ENCODE data around the gene LNPEP.

The LNPEP gene

DNA sequence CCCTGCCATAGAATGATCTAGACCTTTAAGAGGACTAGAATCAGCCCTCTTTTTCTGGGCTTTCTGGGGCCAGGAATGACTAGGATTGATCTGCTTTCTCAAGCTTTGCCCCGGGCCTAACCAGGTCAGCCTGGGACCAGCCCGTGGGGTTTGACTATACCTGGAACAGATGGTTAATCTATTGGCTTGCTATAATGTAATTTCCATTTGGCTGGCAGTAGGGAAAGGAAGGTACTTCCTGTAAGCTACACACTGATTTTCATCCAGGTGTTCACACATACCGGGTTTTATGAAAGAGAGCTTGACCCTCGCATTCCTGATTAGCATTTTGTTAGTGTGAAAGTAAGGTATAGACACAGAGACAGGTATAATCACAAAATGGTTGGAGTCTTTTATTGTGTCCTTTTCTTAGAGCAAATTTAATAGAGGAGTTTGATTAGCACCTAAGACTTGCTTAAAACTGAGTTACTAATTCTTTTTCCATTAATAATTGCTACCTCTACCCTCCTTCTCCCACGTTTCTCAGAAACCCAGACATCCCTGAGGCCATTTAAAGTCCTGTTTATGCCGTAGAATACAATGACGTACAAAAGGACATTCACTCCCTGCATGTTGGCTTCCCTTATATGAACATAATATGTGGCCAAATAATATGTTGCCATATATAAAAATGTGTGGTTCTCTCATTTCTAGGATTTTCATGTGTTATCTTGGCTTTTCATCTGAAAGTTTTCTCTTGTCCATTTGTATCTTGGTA lies 17.3 kb downstream of the LNPEP start:
- no peak for DNase-seq
- H3K27ac ChIP-seq, result no peak overlapping the region
- no peak overlapping the region for H3K4me3 ChIP-seq (ENCODE audit: low read depth, low read length)
- in situ Hi-C loops (cut with HindIII; ENCODE audit: low pct_ligation_motif_present, low sequenced_read_pairs), result no loop called here
- TF ChIP-seq, protein P1, sequence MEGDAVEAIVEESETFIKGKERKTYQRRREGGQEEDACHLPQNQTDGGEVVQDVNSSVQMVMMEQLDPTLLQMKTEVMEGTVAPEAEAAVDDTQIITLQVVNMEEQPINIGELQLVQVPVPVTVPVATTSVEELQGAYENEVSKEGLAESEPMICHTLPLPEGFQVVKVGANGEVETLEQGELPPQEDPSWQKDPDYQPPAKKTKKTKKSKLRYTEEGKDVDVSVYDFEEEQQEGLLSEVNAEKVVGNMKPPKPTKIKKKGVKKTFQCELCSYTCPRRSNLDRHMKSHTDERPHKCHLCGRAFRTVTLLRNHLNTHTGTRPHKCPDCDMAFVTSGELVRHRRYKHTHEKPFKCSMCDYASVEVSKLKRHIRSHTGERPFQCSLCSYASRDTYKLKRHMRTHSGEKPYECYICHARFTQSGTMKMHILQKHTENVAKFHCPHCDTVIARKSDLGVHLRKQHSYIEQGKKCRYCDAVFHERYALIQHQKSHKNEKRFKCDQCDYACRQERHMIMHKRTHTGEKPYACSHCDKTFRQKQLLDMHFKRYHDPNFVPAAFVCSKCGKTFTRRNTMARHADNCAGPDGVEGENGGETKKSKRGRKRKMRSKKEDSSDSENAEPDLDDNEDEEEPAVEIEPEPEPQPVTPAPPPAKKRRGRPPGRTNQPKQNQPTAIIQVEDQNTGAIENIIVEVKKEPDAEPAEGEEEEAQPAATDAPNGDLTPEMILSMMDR (IDR thresholded peaks at IDR 0.05; ENCODE audit: low read depth, low read length, missing control alignments), result no peak
- H3K36me3 ChIP-seq (replicated peaks), result no peaks in the 10 kb centered on the region
- no peaks in the 10 kb centered on the region for H3K27me3 ChIP-seq (replicated peaks)

DNA sequence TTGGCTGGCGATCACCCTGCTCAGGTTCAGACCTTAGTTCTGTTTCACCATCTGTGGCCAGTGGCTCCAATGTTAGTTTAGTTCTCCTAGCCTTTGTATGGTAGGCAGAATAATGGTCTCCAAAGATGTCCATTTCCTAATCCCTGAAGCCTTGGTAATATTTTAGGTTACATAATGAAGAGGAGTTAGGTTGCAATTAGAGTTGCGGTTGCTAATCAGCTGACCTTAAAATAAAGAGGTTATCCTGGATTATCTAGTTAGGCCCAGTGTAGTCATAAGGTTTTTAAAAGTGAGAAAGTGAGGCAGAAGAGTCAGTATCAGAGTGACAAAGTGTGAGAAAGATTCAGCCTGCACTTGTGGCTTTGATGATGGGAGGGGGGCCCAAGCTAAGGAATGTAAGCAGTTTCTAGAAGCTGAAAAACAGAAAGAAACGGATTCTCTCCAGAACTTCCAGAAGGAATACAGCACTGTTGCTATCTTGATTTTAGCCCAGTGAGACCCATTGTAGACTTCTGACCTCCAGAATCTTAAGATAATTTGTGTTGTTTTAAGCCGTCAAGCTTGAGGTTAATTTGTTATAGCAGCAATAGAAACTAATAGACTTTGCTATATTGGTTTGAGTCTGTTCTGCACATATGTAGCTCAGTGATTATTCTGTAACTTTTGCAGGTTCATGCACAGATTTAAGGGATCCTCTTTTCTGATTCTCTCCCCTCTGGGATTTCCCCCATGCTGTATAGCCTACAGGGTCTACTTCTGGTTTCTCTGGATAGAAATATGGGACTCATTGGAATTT lies 21.6 kb downstream of the LNPEP start:
- in situ Hi-C loops (cut with HindIII; ENCODE audit: low pct_ligation_motif_present, low sequenced_read_pairs), result no loop called here
- no peak overlapping the region for H3K27ac ChIP-seq
- H3K36me3 ChIP-seq (replicated peaks), result no peaks in the 10 kb centered on the region
- TF ChIP-seq, protein P1 (IDR thresholded peaks at IDR 0.05; ENCODE audit: low read depth, low read length, missing control alignments), result no peak
- H3K4me3 ChIP-seq (ENCODE audit: low read depth, low read length), result no peak overlapping the region
- H3K27me3 ChIP-seq (replicated peaks), result no peaks in the 10 kb centered on the region
- DNase-seq, result no peak

DNA sequence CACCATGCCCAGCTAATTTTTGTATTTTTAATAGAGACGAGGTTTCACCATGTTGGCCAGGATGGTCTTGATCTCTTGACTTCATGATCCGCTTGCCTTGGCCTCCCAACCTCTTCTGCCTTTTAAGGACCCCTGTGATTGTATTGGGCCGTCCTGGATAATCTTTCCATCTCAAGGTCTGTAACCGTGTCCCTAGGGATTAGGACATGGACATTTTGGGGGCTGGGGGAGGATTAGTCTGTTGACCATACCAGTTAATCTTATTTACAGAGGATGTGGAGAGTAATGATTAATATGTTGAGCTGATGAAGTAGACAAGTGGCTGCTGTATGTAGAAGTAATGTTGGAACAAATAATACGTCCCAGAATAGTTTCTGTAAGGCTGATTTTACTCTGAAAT lies 23.1 kb downstream of the LNPEP start:
- DNase-seq, result no peak
- Histone ChIP-seq H3K27me3 (replicated peaks) (no peaks in the 10 kb centered on the region), H3K27ac (no peak overlapping the region), H3K36me3 (replicated peaks) (no peaks in the 10 kb centered on the region), H3K4me3 (ENCODE audit: low read depth, low read length) (no peak overlapping the region)
- TF ChIP-seq, protein P1 (IDR thresholded peaks at IDR 0.05; ENCODE audit: low read depth, low read length, missing control alignments), result no peak
- in situ Hi-C loops (cut with HindIII; ENCODE audit: low pct_ligation_motif_present, low sequenced_read_pairs), result no loop called here

DNA sequence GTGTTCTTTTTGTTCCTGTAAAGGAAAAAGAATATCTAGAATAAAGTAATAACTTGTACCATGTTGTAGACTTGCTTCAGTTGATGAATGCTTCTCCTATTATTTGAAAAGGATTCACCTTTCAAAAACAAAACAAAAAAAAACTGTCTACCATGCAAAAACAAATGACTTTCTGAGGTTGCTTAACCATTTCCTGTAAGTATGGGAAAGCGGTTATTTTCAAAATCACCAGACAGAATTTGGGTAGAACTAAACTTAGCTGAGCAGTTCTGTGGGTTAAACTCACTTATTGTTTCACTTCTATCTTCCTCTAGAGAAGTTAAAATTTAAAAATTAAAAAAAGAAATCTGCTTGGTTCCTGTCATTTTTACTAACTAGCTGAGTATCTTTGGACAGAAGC lies 25.2 kb downstream of the LNPEP start:
- TF ChIP-seq, protein P1 (IDR thresholded peaks at IDR 0.05; ENCODE audit: low read depth, low read length, missing control alignments), result no peak
- DNase-seq, result no peak

DNA sequence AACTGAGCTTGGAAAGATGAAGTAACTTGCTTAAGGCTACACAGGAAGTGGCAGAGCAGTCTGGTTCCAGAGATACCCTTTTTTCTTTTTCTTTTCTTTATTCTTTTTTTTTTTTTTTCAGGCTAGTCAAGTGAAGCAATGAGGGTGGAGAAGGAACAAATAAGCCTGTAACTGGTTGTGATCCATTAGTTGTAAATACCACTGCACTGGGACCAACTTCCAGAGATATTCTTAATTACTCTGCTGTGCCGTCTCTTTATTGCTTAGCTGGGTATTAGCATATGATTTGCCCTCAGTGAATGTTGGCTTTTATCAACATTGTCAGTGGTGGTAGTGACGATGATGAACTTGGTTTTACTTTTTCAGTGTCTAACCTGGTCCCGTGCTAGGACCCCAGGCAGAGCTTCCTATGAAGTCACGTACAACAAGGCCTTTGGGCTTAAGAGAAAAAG lies 26.7 kb downstream of the LNPEP start:
- no peaks in the 10 kb centered on the region for H3K27me3 ChIP-seq (replicated peaks)
- TF ChIP-seq, protein P1 (IDR thresholded peaks at IDR 0.05; ENCODE audit: low read depth, low read length, missing control alignments), result no peak
- no peak for DNase-seq
- H3K36me3 ChIP-seq (replicated peaks), result no peaks in the 10 kb centered on the region
- in situ Hi-C loops (cut with HindIII; ENCODE audit: low pct_ligation_motif_present, low sequenced_read_pairs), result no loop called here
- H3K4me3 ChIP-seq (ENCODE audit: low read depth, low read length), result no peak overlapping the region
- H3K27ac ChIP-seq, result peak overlapping the region; percentile 28

More for the DNA sequence above, 25.2 kb downstream of the LNPEP start:
- Histone ChIP-seq H3K4me3 (ENCODE audit: low read depth, low read length) (no peak overlapping the region), H3K27ac (no peak overlapping the region), H3K36me3 (replicated peaks) (no peaks in the 10 kb centered on the region), H3K27me3 (replicated peaks) (no peaks in the 10 kb centered on the region)
- in situ Hi-C loops (cut with HindIII; ENCODE audit: low pct_ligation_motif_present, low sequenced_read_pairs), result no loop called here
